ENCODE results near the gene TMEM245.

DNA sequence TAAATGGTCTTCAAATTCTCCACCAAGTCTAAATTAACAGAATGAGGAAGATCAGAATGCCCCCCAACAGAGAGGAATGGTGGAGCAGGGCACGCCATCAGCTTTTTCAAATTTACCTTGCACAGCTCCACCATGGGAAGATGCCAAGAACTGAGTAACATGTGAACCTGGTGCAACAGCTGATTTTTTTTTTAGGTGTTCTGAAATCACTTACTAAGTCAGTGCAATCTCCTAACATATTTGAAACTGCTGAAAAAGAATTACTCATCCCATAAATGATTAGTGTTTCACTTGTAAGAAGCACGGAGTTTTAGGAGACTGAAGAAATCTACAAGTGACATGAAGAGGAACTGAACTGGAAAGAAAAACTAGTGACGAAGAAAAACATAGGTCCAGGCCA lies 5.1 kb downstream of the TMEM245 start:
- TF ChIP-seq EZH2 (IDR thresholded peaks at IDR 0.05; ENCODE audit: low read length, missing control alignments): no peak
- TF ChIP-seq, protein P1, sequence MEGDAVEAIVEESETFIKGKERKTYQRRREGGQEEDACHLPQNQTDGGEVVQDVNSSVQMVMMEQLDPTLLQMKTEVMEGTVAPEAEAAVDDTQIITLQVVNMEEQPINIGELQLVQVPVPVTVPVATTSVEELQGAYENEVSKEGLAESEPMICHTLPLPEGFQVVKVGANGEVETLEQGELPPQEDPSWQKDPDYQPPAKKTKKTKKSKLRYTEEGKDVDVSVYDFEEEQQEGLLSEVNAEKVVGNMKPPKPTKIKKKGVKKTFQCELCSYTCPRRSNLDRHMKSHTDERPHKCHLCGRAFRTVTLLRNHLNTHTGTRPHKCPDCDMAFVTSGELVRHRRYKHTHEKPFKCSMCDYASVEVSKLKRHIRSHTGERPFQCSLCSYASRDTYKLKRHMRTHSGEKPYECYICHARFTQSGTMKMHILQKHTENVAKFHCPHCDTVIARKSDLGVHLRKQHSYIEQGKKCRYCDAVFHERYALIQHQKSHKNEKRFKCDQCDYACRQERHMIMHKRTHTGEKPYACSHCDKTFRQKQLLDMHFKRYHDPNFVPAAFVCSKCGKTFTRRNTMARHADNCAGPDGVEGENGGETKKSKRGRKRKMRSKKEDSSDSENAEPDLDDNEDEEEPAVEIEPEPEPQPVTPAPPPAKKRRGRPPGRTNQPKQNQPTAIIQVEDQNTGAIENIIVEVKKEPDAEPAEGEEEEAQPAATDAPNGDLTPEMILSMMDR (conservative IDR thresholded peaks at IDR 0.05 in 1 of 2, IDR thresholded peaks at IDR 0.05 in 1 of 2; ENCODE audit: low read depth in 1 of 2, low read length in 2 of 2): no peak
